Measurements from ENCODE around the gene ZACN. TPM values are rescaled to one million over a fixed set of nuclear protein-coding genes. Genes with fewer than 3 reads are reported as not detected.

The ZACN gene
- total RNA-seq = not detected

GRCh38 chr17:76078860-76079534 is at the start of gene ZACN:
Gene ZACN (plus strand): TSS chr17:76079182. CDS start chr17:76079265, 83 bp downstream.
- intact Hi-C loops (cut with DNase I) = no loop called here
- TF ChIP-seq POLR2A (IDR thresholded peaks at IDR 0.05) = no peak
- TF ChIP-seq CTCF (IDR thresholded peaks at IDR 0.05) = no peak
- no peak for TF ChIP-seq POLR2AphosphoS5 (IDR thresholded peaks at IDR 0.05; ENCODE audit: insufficient read depth in 1 of 2, low read depth in 1 of 2)
- Histone ChIP-seq H3K27me3 (peaks cover 29% of the 10 kb centered on the region), H3K4me1 (peaks cover 48% of the 10 kb centered on the region), H3K36me3 (peaks cover 0 to 11% of the 10 kb centered on the region in 2 donors), H3K9me3 (no peaks in the 10 kb centered on the region), H3K4me3 (no peak within 1 kb of the TSS), H3K27ac (no peak within 1 kb of the TSS)
- no peak for DNase-seq (ENCODE audit: extremely low spot score in 2 of 2)

GRCh38 chr17:76032073-76032779 is 46.8 kb upstream of the ZACN start:
- TF ChIP-seq POLR2AphosphoS5 (IDR thresholded peaks at IDR 0.05; ENCODE audit: insufficient read depth in 1 of 2, low read depth in 1 of 2) (no peak), CTCF (IDR thresholded peaks at IDR 0.05) (no peak), POLR2A (IDR thresholded peaks at IDR 0.05) (no peak)
- Histone ChIP-seq H3K4me3 (no peak overlapping the region), H3K9me3 (no peaks in the 10 kb centered on the region), H3K27ac (no peak overlapping the region), H3K36me3 (no peaks in the 10 kb centered on the region), H3K27me3 (no peaks in the 10 kb centered on the region), H3K4me1 (peaks cover 20% of the 10 kb centered on the region)
- intact Hi-C loops (cut with DNase I) = no loop called here
- DNase-seq (ENCODE audit: extremely low spot score in 2 of 2) = no peak

- TF ChIP-seq POLR2AphosphoS5 (IDR thresholded peaks at IDR 0.05; ENCODE audit: insufficient read depth in 1 of 2, low read depth in 1 of 2) (no peak), CTCF (IDR thresholded peaks at IDR 0.05) (no peak), POLR2A (IDR thresholded peaks at IDR 0.05) (no peak)
- intact Hi-C loops (cut with DNase I) = no loop called here
- DNase-seq (ENCODE audit: extremely low spot score in 2 of 2) = no peak
- H3K4me3 ChIP-seq = no peak overlapping the region
- H3K27me3 ChIP-seq = no peaks in the 10 kb centered on the region
- H3K9me3 ChIP-seq = no peaks in the 10 kb centered on the region
- H3K27ac ChIP-seq = no peak overlapping the region
- no peaks in the 10 kb centered on the region for H3K36me3 ChIP-seq
- peaks cover 21% of the 10 kb centered on the region for H3K4me1 ChIP-seq
These were observed 46.2 kb upstream of the ZACN start for GRCh38 chr17:76032780-76033108.

- Histone ChIP-seq H3K27ac (no peak overlapping the region), H3K36me3 (no peaks in the 10 kb centered on the region), H3K4me3 (no peak overlapping the region), H3K9me3 (no peaks in the 10 kb centered on the region), H3K4me1 (peaks cover 21% of the 10 kb centered on the region), H3K27me3 (no peaks in the 10 kb centered on the region)
- TF ChIP-seq POLR2AphosphoS5 (IDR thresholded peaks at IDR 0.05; ENCODE audit: insufficient read depth in 1 of 2, low read depth in 1 of 2) = no peak
- intact Hi-C loops (cut with DNase I) = no loop called here
- DNase-seq (ENCODE audit: extremely low spot score in 2 of 2) = no peak
These were observed 45.8 kb upstream of the ZACN start for GRCh38 chr17:76033139-76033538.

GRCh38 chr17:76034428-76035350 is 44.3 kb upstream of the ZACN start:
- Histone ChIP-seq H3K36me3 (peaks cover 0 to 15% of the 10 kb centered on the region in 2 donors), H3K27ac (no peak overlapping the region), H3K4me1 (peaks cover 15% of the 10 kb centered on the region), H3K4me3 (no peak overlapping the region), H3K27me3 (no peaks in the 10 kb centered on the region), H3K9me3 (no peaks in the 10 kb centered on the region)
- intact Hi-C loops (cut with DNase I) = no loop called here
- no peak for DNase-seq (ENCODE audit: extremely low spot score in 2 of 2)
- no peak for TF ChIP-seq POLR2A (IDR thresholded peaks at IDR 0.05)
- TF ChIP-seq POLR2AphosphoS5 (IDR thresholded peaks at IDR 0.05; ENCODE audit: insufficient read depth in 1 of 2, low read depth in 1 of 2) = no peak
- TF ChIP-seq CTCF (IDR thresholded peaks at IDR 0.05) = no peak

Measured in vagina (tissue), 2 donors.